HG03025 (cell line): ENCODE data around the gene BIN1.
"Not testable (repeated sequence)": the region's sequence is repeated elsewhere in the genome, so short reads cannot be mapped to it uniquely, and the experiment has no call there.

Experiments used
- ATAC-seq: cut with Tn5 transposase; IDR thresholded peaks from one replicate; pipeline ENCODE4 v1.9.1; 2021; ENCODE audit warnings: mild to moderate bottlenecking, moderate library complexity; ENCODE audit not compliant: unreplicated experiment, low FRiP score

The BIN1 gene

GRCh38 chr2:127134833-127135830 lies 28.2 kb upstream of the BIN1 start:
- ATAC-seq, result no peak

GRCh38 chr2:127134235-127134634 lies 27.3 kb upstream of the BIN1 start:
- no peak for ATAC-seq

GRCh38 chr2:127133793-127134192 lies 26.8 kb upstream of the BIN1 start:
- ATAC-seq, result no peak

GRCh38 chr2:127130421-127130820 lies 23.5 kb upstream of the BIN1 start:
- no peak for ATAC-seq

GRCh38 chr2:127129937-127130336 lies 23.0 kb upstream of the BIN1 start:
- ATAC-seq, result no peak

GRCh38 chr2:127128445-127128904 lies 21.5 kb upstream of the BIN1 start:
- ATAC-seq, result peak; percentile 96

GRCh38 chr2:127125821-127126220 lies 18.9 kb upstream of the BIN1 start:
- no peak for ATAC-seq

GRCh38 chr2:127124426-127124825 lies 17.5 kb upstream of the BIN1 start:
- ATAC-seq, result no peak

- ATAC-seq, result no peak
These were observed 15.5 kb upstream of the BIN1 start for GRCh38 chr2:127122361-127123027.

- ATAC-seq, result no peak
These were observed 14.8 kb upstream of the BIN1 start for GRCh38 chr2:127121776-127122176.

GRCh38 chr2:127121353-127121752 lies 14.4 kb upstream of the BIN1 start:
- ATAC-seq, result no peak

GRCh38 chr2:127120408-127120807 lies 13.5 kb upstream of the BIN1 start:
- not testable (repeated sequence) for ATAC-seq

- ATAC-seq, result no peak
These were observed 11.5 kb upstream of the BIN1 start for GRCh38 chr2:127118467-127118866.

- ATAC-seq, result no peak
These were observed 11.1 kb upstream of the BIN1 start for GRCh38 chr2:127118038-127118437.

GRCh38 chr2:127117603-127118002 lies 10.6 kb upstream of the BIN1 start:
- ATAC-seq, result no peak

- no peak for ATAC-seq
These were observed 8.7 kb upstream of the BIN1 start for GRCh38 chr2:127115471-127116199.

- ATAC-seq, result no peak
These were observed 4.0 kb upstream of the BIN1 start for GRCh38 chr2:127110985-127111384.

GRCh38 chr2:127108090-127108523 lies 1.2 kb upstream of the BIN1 start:
- ATAC-seq, result no peak

GRCh38 chr2:127107622-127107999 lies 657 bp upstream of the BIN1 start:
- ATAC-seq, result no peak

GRCh38 chr2:127106457-127106990 lies 430 bp downstream of the BIN1 start:
- peak; percentile 21 for ATAC-seq
